ENCODE results near the gene RTN4R. TPM values are rescaled to one million over a fixed set of nuclear protein-coding genes. Genes with fewer than 3 reads are reported as not detected.
"Not testable (repeated sequence)": the region's sequence is repeated elsewhere in the genome, so short reads cannot be mapped to it uniquely, and the experiment has no call there.

Gene RTN4R
- 1.3 TPM for total RNA-seq

- no peak for DNase-seq
Observed at GRCh38 chr22:20268279-20269012, at the start of gene RTN4R. RTN4R (minus strand) TSS chr22:20268318; CDS start chr22:20268092, 226 bp downstream.

DNA sequence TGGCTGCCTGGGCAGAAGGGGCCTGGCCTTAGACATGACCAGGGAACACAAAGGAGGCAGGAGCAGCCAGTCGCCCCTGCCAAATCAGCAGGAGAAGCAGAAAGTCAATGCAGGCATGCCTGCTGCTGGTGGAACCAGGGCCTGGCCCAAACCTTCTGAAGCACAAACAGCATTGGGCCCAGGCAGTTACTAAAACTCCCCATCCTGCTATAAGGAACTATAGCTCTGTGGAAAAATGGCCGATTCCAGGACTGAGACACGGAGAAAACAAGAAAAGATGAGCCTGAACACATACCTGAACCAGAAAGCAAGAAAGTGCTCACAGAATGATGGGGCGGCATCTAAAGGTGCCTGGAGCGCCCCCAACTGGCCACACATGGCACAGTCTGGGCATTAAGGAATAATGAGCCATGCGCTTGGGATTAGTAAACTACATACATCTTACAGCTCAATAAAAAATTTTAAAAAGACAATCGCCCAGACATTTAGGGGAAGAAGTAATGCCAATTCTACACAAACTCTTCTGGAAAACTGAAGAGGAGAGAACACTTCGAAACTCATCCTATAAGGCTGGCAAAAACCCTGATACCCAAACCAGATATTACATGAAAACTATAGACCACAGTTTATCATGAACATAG lies 49.4 kb upstream of the RTN4R start:
- DNase-seq = not testable (repeated sequence)

DNA sequence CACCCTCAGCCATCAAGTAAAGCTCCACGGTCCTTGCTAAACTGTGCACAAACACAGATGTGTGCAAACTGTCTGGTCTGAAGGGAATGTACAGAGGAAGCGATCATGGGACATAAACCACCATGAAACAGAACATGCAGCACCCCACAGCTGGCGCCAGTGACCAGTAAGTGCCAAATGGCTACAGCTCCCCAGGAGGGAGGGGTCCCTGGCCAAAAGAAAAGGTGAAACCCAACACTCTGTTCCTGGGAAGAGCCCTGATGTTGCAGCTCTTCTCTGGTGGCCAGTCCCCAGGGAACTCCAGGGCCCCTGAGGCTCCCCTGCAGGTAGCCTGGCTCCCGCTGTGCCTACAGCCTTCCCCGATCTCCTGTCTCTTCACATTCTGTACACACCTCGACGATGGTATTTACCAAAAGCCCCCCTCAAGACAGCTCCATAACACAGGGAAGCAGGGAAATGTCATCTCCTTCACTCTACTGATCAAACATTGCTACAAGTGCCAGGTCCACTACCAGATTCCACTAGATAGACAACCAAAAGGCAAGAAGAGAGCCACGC lies 48.8 kb upstream of the RTN4R start:
- no peak for DNase-seq

DNA sequence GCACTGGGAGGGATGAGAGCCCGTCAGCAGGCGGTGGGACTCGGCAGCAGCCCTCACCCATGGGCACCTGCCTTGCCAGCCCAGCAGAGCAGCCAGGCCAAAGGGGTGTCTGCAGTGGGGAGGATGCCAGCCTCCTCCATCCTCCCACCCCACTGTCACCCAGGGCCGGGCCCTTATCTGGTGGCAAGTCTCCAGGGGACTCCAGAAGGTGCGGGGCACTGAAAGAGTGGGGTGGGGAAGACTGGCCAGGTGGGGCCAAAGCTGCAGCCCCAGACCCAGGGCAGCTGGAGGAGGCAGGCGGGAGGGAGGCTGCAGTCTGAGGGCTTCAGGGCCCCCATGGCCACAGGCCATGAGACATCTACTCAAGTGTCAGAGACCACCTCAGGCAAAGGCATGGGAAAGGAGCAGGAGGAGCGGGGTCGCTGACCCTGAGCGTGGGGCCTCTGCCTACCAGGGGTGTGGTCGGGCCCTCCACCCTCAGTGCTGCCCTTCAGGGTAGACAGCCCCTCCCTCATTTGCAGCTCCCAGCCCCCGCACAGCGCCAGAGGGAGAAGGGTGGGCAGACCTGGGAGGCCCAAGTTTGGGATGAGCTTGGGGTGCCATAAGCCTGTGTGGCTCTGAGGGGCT lies 48.2 kb upstream of the RTN4R start:
- DNase-seq = no peak

DNA sequence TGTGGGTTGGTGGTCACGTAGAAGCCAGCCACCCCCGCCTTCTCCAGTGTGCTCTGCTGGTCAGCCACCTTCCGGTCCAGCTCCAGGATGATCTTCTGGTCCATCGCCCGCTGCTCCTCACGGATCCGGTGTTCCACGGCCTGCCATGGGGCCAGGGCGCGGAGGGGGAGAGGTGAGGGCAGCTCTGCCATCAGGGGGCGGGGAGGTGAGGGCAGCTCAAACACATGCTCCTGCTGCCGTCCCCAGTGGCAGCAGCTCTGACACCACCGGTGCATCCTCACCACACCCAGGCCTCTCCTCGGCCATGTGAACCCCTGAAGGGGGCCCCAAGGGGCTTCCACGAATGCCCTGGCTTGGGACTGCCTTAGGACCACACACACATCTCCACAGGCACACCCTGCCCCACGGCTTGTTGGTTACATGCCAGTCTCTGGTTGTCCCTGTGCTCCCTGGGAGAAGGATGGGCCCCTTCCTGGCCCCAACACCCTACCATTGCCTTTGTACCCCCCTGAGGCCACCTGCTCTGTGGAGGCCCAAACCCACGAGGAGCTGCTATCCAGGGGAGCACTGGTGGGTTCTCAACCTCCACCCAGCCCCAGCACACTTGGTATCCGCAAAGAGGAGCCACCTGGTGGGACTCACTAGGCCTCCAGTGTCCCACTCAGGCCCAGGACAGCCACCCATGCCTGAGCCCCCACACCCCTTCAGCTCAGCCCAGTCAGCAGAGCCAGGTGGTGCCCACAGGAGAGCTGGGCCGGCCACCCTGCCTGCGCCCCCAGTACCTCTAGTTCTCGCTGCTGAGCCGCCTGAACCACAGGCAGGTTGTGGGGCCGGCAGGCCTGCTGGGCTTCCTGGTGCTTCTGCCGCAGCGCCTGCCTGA lies 47.5 kb upstream of the RTN4R start:
- no peak for DNase-seq

DNA sequence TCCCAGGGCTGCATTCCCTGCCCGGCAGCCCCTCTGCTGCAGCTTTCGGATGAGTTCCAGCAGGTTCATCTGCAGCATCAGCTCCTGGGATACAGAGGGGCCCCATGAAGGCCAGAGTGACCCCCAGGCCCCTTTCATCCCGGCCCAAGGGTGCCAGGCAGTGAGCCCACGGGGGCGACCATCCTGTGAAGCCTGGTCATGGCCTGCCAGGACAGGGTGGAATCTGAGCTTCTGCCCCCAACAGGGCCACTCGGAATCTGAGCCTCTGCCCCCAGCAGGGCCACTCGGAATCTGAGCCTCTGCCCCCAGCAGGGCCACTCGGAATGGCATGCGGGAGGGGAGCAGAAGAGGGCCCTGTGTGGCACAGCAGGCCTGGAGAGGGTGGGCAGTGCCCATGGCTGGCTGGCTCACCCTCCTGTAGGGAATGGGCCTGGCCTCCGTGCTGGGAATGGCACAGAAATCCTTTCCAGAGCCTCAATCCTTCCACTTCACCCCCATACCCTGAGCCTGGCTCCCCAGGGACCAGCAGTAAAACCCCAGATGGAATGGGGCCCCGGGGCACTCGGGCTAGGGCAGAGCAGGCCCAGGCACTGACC lies 46.7 kb upstream of the RTN4R start:
- DNase-seq = not testable (repeated sequence)

GRCh38 chr22:20314206-20314605 lies 46.1 kb upstream of the RTN4R start:
- DNase-seq = not testable (repeated sequence)

DNA sequence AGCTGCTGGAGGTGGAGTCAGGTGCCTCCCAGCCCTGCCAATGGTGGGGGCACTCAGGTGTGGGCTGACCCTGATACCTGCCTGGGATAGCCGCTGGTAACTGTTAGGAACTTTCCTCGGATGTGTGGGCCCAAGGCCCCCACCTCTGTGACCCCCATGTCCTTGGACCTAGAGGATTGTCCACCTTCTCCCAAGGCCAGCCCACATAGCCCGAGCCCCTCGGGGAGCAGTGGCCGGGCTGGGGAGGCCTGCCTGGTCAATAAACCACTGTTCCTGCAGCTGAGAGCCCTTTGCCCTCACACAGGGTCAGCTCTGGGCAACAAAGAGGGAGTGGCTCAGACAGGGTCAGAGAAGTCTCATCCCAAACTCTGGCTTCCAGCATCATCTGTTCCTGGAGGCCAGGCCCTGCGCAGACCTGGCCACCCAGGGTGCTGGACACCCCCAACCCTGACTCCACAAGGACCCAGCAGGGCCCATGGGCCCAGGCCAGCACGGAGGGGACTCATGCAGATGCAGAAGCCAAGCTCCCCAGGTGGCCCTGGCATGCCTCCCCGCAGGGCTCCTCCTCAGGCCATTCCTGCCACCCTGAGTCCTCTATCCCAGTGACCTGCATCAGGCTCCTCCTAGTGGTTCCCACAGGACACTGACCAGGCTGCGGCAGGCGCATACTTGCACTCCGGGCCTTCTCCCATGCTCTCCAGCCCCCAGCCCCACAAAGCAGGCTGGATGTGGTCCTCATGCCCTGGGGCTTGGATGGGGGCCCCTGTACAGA lies 45.4 kb upstream of the RTN4R start:
- not testable (repeated sequence) for DNase-seq

DNA sequence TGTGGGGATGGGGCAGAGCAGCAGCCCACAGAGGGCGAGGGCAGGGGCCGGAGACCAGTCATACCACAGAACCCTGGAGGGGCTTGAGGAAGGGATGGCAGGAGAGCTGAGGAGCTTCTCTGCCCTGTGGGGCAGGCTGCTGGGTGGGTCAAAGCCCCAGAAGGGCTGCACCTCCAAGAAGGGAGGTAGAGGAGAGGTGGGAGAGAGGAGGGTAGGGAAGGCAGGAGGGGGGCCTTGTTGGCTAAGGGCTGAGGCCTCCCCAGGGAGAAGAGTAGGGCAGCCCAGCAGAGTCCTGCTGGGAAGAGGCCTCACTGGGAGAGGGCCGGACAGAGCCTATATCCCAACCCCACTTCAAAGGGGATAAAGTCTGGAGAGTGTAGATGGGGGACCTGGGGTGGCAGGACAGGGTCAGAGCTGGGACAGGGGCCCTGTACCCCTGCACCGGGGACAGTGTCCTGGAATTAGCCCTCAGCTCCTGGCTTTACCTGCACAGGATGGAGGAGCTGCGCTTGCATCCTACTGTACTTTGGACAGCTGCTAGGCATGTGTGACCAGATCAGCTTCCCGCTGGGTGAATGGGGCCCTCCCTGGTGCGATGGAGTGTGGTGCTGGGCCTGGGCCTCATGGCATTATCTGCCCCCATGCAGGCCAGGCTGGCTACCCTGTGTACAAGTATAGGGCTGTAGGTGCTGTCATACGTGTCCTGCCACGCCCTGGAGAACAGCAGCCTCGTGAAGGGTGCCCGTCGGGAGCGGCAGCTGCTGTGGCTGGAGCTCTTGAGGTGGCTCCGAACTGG lies 44.5 kb upstream of the RTN4R start:
- DNase-seq = no peak

DNA sequence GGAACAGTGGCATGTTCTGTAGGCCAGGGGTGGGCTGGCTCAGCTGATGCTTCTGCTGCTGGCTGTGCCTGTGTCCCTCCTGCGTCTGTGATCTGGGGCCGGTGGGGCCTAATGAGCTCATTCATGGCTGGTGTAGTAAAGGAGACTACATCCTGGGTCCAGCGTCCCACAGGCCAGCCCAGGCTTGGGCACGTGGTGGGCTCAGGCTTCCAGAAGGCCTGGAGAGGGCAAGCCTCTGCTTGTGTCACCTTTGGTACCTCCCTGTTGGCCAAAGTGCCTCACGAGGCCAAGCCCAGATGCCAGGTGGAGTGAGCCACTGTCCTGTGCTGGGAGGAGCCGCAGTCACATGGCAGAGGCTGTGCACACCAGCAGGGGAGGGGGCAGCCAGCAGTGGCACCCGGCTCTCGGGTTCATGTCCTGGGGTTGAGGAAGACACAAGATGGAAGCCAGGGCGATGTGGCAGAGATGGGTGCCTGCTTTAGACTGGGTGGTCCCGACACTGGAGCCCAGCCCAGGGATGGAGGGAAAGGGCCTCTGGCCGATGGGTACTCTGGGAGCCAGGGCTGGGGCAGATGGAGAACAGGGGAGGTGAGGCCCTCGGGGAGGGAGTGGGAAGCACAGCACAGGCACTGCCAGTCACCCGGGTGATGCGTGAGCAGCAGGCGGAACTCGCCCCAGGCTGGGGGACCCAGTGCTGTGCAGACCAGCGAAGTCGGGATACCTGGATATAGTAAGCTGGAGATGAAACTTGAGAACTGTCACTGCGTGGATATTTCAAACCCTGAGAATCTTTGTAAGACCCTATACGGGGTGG lies 43.3 kb upstream of the RTN4R start:
- not testable (repeated sequence) for DNase-seq

GRCh38 chr22:20310773-20311172 lies 42.7 kb upstream of the RTN4R start:
- not testable (repeated sequence) for DNase-seq

DNA sequence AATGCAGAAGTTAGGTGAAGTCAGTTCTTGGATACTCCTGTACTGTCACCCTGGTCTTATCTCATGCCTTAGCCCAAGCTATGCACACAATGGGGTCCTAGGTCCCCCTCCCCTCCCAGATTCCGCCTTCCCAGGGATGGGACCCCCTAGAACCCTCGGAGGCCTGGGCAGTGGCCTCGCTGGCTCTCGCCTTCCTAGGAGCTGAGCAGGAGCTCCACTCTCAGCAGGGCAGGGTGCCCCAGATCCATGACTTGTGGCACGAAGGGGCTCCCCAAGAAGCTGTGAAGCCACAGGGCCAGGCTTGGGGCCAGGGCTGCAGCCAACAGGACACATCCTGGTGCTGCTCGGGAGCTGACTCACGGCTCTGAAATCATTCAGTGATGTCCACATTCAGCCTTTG lies 42.1 kb upstream of the RTN4R start:
- DNase-seq = not testable (repeated sequence)

DNA sequence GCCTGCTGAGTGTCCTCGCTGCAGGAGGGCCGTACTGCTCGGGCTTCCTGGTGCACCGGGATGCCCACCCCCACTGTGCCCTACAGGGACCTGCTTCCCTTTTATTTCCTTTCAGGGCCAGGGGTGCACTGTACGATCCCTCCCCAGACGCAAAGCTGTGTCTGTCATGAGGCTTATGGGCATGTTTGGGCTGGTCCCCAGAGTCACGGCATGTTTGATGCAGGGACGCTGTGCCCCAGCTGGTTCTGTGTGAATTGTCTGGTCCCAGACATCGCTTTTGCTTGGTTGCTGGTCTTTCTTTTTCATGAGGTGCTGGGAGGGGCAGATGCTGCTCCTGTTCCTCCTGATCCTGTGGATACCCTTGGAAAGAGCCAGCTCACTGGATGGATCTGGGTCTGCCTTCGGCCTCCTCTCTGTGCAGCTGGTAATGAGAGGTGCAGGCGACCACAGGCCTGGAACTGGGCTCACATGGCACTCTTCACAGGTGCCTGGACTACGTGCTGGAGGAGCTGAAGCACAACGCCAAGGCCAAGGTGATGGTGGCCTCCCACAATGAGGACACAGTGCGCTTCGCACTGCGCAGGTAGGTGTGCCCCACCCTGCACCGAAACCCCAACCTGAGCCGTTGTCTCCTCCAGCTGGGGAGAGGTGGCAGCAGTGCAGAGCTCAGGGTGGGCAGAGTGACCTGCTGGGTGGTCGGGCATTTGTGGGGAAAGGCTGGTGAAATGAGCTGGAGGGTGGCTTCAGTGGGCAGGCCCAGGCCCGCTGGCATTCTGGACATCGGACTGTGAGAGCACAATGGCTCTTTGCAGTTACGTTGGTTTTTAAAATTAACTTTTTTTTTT lies 40.9 kb upstream of the RTN4R start:
- DNase-seq = not testable (repeated sequence)

DNA sequence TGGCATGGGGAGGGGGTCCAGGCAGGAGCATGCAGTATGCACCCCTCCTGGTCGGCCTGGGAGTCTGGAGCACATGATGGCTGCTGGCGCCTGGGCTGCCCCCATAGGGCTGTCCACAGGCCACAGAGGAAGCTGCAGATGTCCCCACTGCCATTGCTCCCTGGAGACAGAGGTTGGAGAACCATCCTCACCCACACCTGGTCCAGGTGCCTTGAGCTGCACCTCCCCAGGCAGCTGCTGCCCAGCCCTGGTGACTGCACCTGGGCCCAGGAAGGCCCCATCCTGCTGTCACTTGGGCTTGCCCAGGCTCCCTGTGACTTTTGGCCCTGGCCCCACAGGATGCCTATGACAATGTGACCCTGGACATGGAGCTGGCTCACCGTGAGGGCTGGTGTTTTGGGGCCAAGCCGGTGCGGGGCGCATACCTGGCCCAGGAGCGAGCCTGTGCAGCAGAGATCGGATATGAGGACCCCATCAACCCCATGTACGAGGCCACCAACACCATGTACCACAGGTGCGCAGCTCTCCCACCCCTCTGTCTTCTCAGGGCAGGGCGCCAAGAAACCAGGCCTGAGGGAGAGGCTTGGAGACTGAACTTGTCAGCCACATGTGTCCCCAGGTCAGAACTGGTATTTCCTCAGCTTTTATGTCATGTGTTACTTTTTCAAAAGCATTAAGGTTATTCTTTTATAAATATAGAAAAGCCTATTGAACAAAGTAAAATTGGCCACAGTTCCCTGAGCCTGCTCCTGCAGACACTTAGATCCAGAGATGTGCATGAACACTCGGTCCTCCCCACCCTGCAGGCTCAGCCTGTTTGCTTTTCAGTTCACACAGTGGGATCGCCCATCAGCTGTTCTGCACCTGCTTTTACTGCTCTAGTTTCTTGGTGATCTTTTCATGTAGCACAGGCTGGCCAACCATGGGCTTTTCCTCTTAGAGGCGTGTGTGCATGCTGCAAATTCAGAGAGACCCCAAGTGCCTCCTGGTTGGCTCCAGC lies 39.6 kb upstream of the RTN4R start:
- not testable (repeated sequence) for DNase-seq

- not testable (repeated sequence) for DNase-seq
Observed at GRCh38 chr22:20306646-20307447, 38.7 kb upstream of the RTN4R start.
